Measurements from ENCODE around the gene GSN. TPM values are rescaled to one million over a fixed set of nuclear protein-coding genes. Genes with fewer than 3 reads are reported as not detected.

GSN gene
- total RNA-seq, 8 experiments from 2014 or later: 41.1 to 1,937 (median 118) TPM

GRCh38 chr9:121233906-121234831 is 33.8 kb upstream of the GSN start:
- Histone ChIP-seq H3K27ac (no peak overlapping the region), H3K4me1 (replicated peaks in 1 of 2) (peaks cover 11 to 18% of the 10 kb centered on the region in 2 donors), H3K4me3 (no peak overlapping the region)
- in situ Hi-C loops (cut with MboI; ENCODE audit: low pct_unique_long_range_greater_than_20kb in 2 of 9, low sequenced_read_pairs in 9 of 9, unreplicated experiment in 9 of 9): no loop called here
- peak in 5 of 8 experiments; percentile 20 to 86 (median 61) for ATAC-seq (replicated peaks in 6 of 8)
- 30 to 100% (median 64%) methylated on average over 1 to 11 of the region's 11 CpGs for WGBS, 10 experiments

- Histone ChIP-seq H3K4me1 (replicated peaks in 1 of 2) (peaks cover 11 to 18% of the 10 kb centered on the region in 2 donors), H3K27ac (no peak overlapping the region), H3K4me3 (no peak overlapping the region)
- in situ Hi-C loops (cut with MboI; ENCODE audit: low pct_unique_long_range_greater_than_20kb in 2 of 9, low sequenced_read_pairs in 9 of 9, unreplicated experiment in 9 of 9): no loop called here
- WGBS, 10 experiments: 75 to 100% (median 83%) methylated on average over 1 to 5 of the region's 6 CpGs; no CpG with 5 or more reads in 1 of the 10 experiments
- ATAC-seq (replicated peaks in 6 of 8): no peak
These were observed 33.2 kb upstream of the GSN start for GRCh38 chr9:121234832-121235161.

- ATAC-seq (replicated peaks in 6 of 8): no peak
- peaks cover 11 to 18% of the 10 kb centered on the region in 2 donors for H3K4me1 ChIP-seq (replicated peaks in 1 of 2)
- no peak overlapping the region for H3K4me3 ChIP-seq
- H3K27ac ChIP-seq: no peak overlapping the region
- 83 to 100% (median 96%) methylated on average over 1 to 5 of the region's 5 CpGs; no CpG with 5 or more reads in 4 of the 10 experiments for WGBS, 10 experiments
- in situ Hi-C loops (cut with MboI; ENCODE audit: low pct_unique_long_range_greater_than_20kb in 2 of 9, low sequenced_read_pairs in 9 of 9, unreplicated experiment in 9 of 9): no loop called here
These were observed 32.5 kb upstream of the GSN start for GRCh38 chr9:121235512-121235911.

GRCh38 chr9:121237916-121238315 is 30.0 kb upstream of the GSN start:
- 0 to 100% (median 50%) methylated on average over 1 to 3 of the region's 3 CpGs; no CpG with 5 or more reads in 2 of the 10 experiments for WGBS, 10 experiments
- no peak overlapping the region for H3K27ac ChIP-seq
- in situ Hi-C loops (cut with MboI; ENCODE audit: low pct_unique_long_range_greater_than_20kb in 2 of 9, low sequenced_read_pairs in 9 of 9, unreplicated experiment in 9 of 9): no loop called here
- H3K4me1 ChIP-seq (replicated peaks in 1 of 2): peaks cover 11 to 18% of the 10 kb centered on the region in 2 donors
- ATAC-seq (replicated peaks in 6 of 8): peak in 1 of 8 experiments; percentile 31
- H3K4me3 ChIP-seq: no peak overlapping the region

GRCh38 chr9:121239071-121239470 is 28.9 kb upstream of the GSN start:
- 11 to 89% (median 82%) methylated on average over 1 to 3 of the region's 3 CpGs; no CpG with 5 or more reads in 4 of the 10 experiments for WGBS, 10 experiments
- Histone ChIP-seq H3K27ac (no peak overlapping the region), H3K4me1 (replicated peaks in 1 of 2) (peaks cover 5 to 10% of the 10 kb centered on the region in 2 donors), H3K4me3 (no peak overlapping the region)
- in situ Hi-C loops (cut with MboI; ENCODE audit: low pct_unique_long_range_greater_than_20kb in 2 of 9, low sequenced_read_pairs in 9 of 9, unreplicated experiment in 9 of 9): no loop called here
- ATAC-seq (replicated peaks in 6 of 8): no peak

GRCh38 chr9:121239851-121240250 is 28.1 kb upstream of the GSN start:
- no peak for ATAC-seq (replicated peaks in 6 of 8)
- in situ Hi-C loops (cut with MboI; ENCODE audit: low pct_unique_long_range_greater_than_20kb in 2 of 9, low sequenced_read_pairs in 9 of 9, unreplicated experiment in 9 of 9): no loop called here
- 89 to 100% (median 95%) methylated on average over 2 to 5 of the region's 5 CpGs; no CpG with 5 or more reads in 4 of the 10 experiments for WGBS, 10 experiments
- Histone ChIP-seq H3K4me3 (no peak overlapping the region), H3K4me1 (replicated peaks in 1 of 2) (peaks cover 5 to 6% of the 10 kb centered on the region in 2 donors), H3K27ac (no peak overlapping the region)

GRCh38 chr9:121240472-121241135 is 27.4 kb upstream of the GSN start:
- Histone ChIP-seq H3K27ac (no peak overlapping the region), H3K4me3 (no peak overlapping the region), H3K4me1 (replicated peaks in 1 of 2) (peaks cover 5 to 6% of the 10 kb centered on the region in 2 donors)
- 25 to 93% (median 65%) methylated on average over 3 to 6 of the region's 6 CpGs; no CpG with 5 or more reads in 2 of the 10 experiments for WGBS, 10 experiments
- no peak for ATAC-seq (replicated peaks in 6 of 8)
- in situ Hi-C loops (cut with MboI; ENCODE audit: low pct_unique_long_range_greater_than_20kb in 2 of 9, low sequenced_read_pairs in 9 of 9, unreplicated experiment in 9 of 9): no loop called here

- in situ Hi-C loops (cut with MboI; ENCODE audit: low pct_unique_long_range_greater_than_20kb in 2 of 9, low sequenced_read_pairs in 9 of 9, unreplicated experiment in 9 of 9): no loop called here
- no peak for ATAC-seq (replicated peaks in 6 of 8)
- H3K27ac ChIP-seq: no peak overlapping the region
- no peak overlapping the region for H3K4me3 ChIP-seq
- peaks cover 5 to 6% of the 10 kb centered on the region in 2 donors for H3K4me1 ChIP-seq (replicated peaks in 1 of 2)
- 26 to 100% (median 68%) methylated on average over 1 to 4 of the region's 5 CpGs for WGBS, 10 experiments
These were observed 25.6 kb upstream of the GSN start for GRCh38 chr9:121242219-121242958.

GRCh38 chr9:121242959-121243346 is 25.0 kb upstream of the GSN start:
- Histone ChIP-seq H3K4me1 (replicated peaks in 1 of 2) (peaks cover under 1 to 4% of the 10 kb centered on the region in 2 donors), H3K27ac (no peak overlapping the region), H3K4me3 (no peak overlapping the region)
- ATAC-seq (replicated peaks in 6 of 8): no peak
- in situ Hi-C loops (cut with MboI; ENCODE audit: low pct_unique_long_range_greater_than_20kb in 2 of 9, low sequenced_read_pairs in 9 of 9, unreplicated experiment in 9 of 9): no loop called here
- 48 to 100% (median 95%) methylated on average over 1 to 4 of the region's 4 CpGs; no CpG with 5 or more reads in 1 of the 10 experiments for WGBS, 10 experiments

- H3K4me3 ChIP-seq: no peak overlapping the region
- in situ Hi-C loops (cut with MboI; ENCODE audit: low pct_unique_long_range_greater_than_20kb in 2 of 9, low sequenced_read_pairs in 9 of 9, unreplicated experiment in 9 of 9): no loop called here
- H3K4me1 ChIP-seq (replicated peaks in 1 of 2): no peaks in the 10 kb centered on the region
- H3K27ac ChIP-seq: no peak overlapping the region
- WGBS, 10 experiments: 6 to 97% (median 63%) methylated on average over 1 to 8 of the region's 12 CpGs
- ATAC-seq (replicated peaks in 6 of 8): peak in 2 of 8 experiments; percentile 26 to 36
These were observed 21.0 kb upstream of the GSN start for GRCh38 chr9:121246821-121247561.

- in situ Hi-C loops (cut with MboI; ENCODE audit: low pct_unique_long_range_greater_than_20kb in 2 of 9, low sequenced_read_pairs in 9 of 9, unreplicated experiment in 9 of 9): no loop called here
- WGBS, 10 experiments: 64 to 96% (median 85%) methylated on average over 2 to 3 of the region's 3 CpGs; no CpG with 5 or more reads in 2 of the 10 experiments
- Histone ChIP-seq H3K27ac (no peak overlapping the region), H3K4me1 (replicated peaks in 1 of 2) (peaks cover 0 to 5% of the 10 kb centered on the region in 2 donors), H3K4me3 (no peak overlapping the region)
- ATAC-seq (replicated peaks in 6 of 8): no peak
These were observed 18.4 kb upstream of the GSN start for GRCh38 chr9:121249563-121249962.

- 67 to 100% (median 90%) methylated on average over 1 to 5 of the region's 5 CpGs; no CpG with 5 or more reads in 1 of the 10 experiments for WGBS, 10 experiments
- in situ Hi-C loops (cut with MboI; ENCODE audit: low pct_unique_long_range_greater_than_20kb in 2 of 9, low sequenced_read_pairs in 9 of 9, unreplicated experiment in 9 of 9): no loop called here
- Histone ChIP-seq H3K4me3 (no peak overlapping the region), H3K27ac (no peak overlapping the region), H3K4me1 (replicated peaks in 1 of 2) (peaks cover 0 to 5% of the 10 kb centered on the region in 2 donors)
- no peak for ATAC-seq (replicated peaks in 6 of 8)
These were observed 15.7 kb upstream of the GSN start for GRCh38 chr9:121252104-121252851.

All from motor neuron (in vitro differentiated cells).